Measurements from ENCODE around the gene SYT5. TPM values are rescaled to one million over a fixed set of nuclear protein-coding genes. Genes with fewer than 3 reads are reported as not detected.

Gene SYT5
- total and polyA plus RNA-seq, 2 of the 8 experiments (the other 6 are each of a cell fraction or from before 2014, with no cell fraction given): 0.35 to 0.67 TPM

- H3K23ac ChIP-seq (ENCODE audit: insufficient read length): no peak overlapping the region
- no peak overlapping the region for H2AK5ac ChIP-seq (ENCODE audit: low read depth, low read length)
- no peaks in the 10 kb centered on the region for H3K36me3 ChIP-seq (ENCODE audit: control insufficient read depth in 2 of 4, insufficient read depth in 4 of 4, low read length in 3 of 4)
- DNase-seq (ENCODE audit: low read depth in 1 of 2, low spot score in 2 of 2) (no peak), FAIRE-seq (no peak)
- H2BK20ac ChIP-seq (ENCODE audit: low read length): no peak overlapping the region
- no peaks in the 10 kb centered on the region for H3K9me3 ChIP-seq (ENCODE audit: insufficient read depth in 2 of 2, low read depth in 1 of 2, low read length in 1 of 2)
- no peaks in the 10 kb centered on the region for H3K79me2 ChIP-seq (ENCODE audit: control insufficient read depth in 1 of 2, insufficient read depth in 2 of 2, low read length in 2 of 2)
- H3K4ac ChIP-seq (replicated peaks; ENCODE audit: insufficient read length, low read depth, low read length): no peak overlapping the region
- peaks cover 2 to 54% (median 28%) of the 10 kb centered on the region in 4 experiments; a peak in 6 of 7 replicates for H3K27me3 ChIP-seq (replicated peaks in 1 of 4; ENCODE audit: control insufficient read depth in 3 of 4, extremely low read depth in 1 of 4, insufficient read depth in 3 of 4, low read length in 3 of 4)
- no peak overlapping the region for H2BK12ac ChIP-seq (ENCODE audit: low read depth, low read length)
- no peak overlapping the region for H3K4me3 ChIP-seq (ENCODE audit: extremely low read depth in 1 of 4, insufficient read depth in 2 of 4, low read depth in 3 of 4, low read length in 4 of 4)
- no peak overlapping the region for H3K56ac ChIP-seq (replicated peaks; ENCODE audit: insufficient read length, low read depth, low read length)
- no peak overlapping the region for H3K18ac ChIP-seq (ENCODE audit: extremely low read depth, low read length)
- no peak overlapping the region for H3K9ac ChIP-seq (replicated peaks in 1 of 4; ENCODE audit: extremely low read depth in 1 of 4, low read depth in 3 of 4, low read length in 3 of 4)
- no peaks in the 10 kb centered on the region for H3K79me1 ChIP-seq (ENCODE audit: low read depth, low read length)
- TF ChIP-seq JUN (IDR thresholded peaks at IDR 0.05; ENCODE audit: low read depth, low read length) (no peak), SP4 (IDR thresholded peaks at IDR 0.05; ENCODE audit: low read length) (no peak), BCL11A (IDR thresholded peaks at IDR 0.05; ENCODE audit: low read depth in 2 of 2, low read length in 2 of 2) (no peak), CREB1 (IDR thresholded peaks at IDR 0.05) (no peak), SP1 (IDR thresholded peaks at IDR 0.05; ENCODE audit: low read depth, low read length) (no peak)
- no peak overlapping the region for H2BK15ac ChIP-seq (ENCODE audit: low read length)
- H2BK120ac ChIP-seq (replicated peaks; ENCODE audit: low read depth, low read length): no peak overlapping the region
- H2BK5ac ChIP-seq (ENCODE audit: low read depth, low read length): no peak overlapping the region
- no peak overlapping the region for H3K14ac ChIP-seq (ENCODE audit: insufficient read length)
- no peak overlapping the region for H4K91ac ChIP-seq (replicated peaks; ENCODE audit: insufficient read length, low read length)
- no peak overlapping the region for H2AFZ ChIP-seq (ENCODE audit: low read length)
- H3K4me1 ChIP-seq (replicated peaks in 1 of 4; ENCODE audit: control insufficient read depth in 3 of 4, insufficient read depth in 4 of 4, low read length in 3 of 4): peaks cover 7 to 18% (median 14%) of the 10 kb centered on the region in 4 experiments
- no peaks in the 10 kb centered on the region for H4K20me1 ChIP-seq (replicated peaks in 1 of 2; ENCODE audit: control insufficient read depth in 1 of 2, insufficient read depth in 2 of 2, low read length in 2 of 2)
- no peak overlapping the region for H3K4me2 ChIP-seq (ENCODE audit: insufficient read depth in 1 of 2, low read depth in 2 of 2, low read length in 2 of 2)
- 76% methylated on average over 5 of the region's 5 CpGs; no CpG with 5 or more reads in 1 of the 2 experiments for WGBS, 2 experiments (ENCODE audit: extremely low coverage in 1 of 2, insufficient coverage in 1 of 2, insufficient read length in 1 of 2, insufficient replicate concordance in 2 of 2, low coverage in 1 of 2, low lambda C conversion rate in 2 of 2, missing lambda C conversion rate in 1 of 2)
- ChIA-PET POLR2A (ENCODE audit: partially characterized antibody) (interaction anchor here (1.0 kb wide), 1 partner anchor 11 kb away, joined by 5 read pairs; no protein-coding TSS in a partner anchor), CTCF (ENCODE audit: partially characterized antibody) (interaction anchor here (1.2 to 1.6 kb wide), 3 partner anchors 11 to 31 kb away, joined by 4 read pairs; no protein-coding TSS in a partner anchor)
- H4K5ac ChIP-seq (ENCODE audit: insufficient read length, low read depth, low read length): no peak overlapping the region
- no peak overlapping the region for H3K27ac ChIP-seq (ENCODE audit: low read depth, low read length)
- H4K8ac ChIP-seq (ENCODE audit: extremely low read depth, insufficient read depth, low read length): no peak overlapping the region
- peaks cover 13% of the 10 kb centered on the region; the same call in 1 of the 2 replicates for H3K23me2 ChIP-seq (ENCODE audit: low read depth, low read length)
Observed at GRCh38 chr19:55171440-55171839, 8.6 kb downstream of the SYT5 start.

Data from H1 (cell line).